Psoas muscle (tissue), 8 donors: ENCODE measurements around the gene RAB11FIP4. TPM values are rescaled to one million over a fixed set of nuclear protein-coding genes. Genes with fewer than 3 reads are reported as not detected.

Source experiments
- ATAC-seq, 4 donors: fragments of 200-7000 bp; cut with Tn5 transposase; one replicate each; pipeline ENCODE4 v1.9.1; 2020; ENCODE audit warnings: moderate library complexity in 3 of 4, mild to moderate bottlenecking in 2 of 4
- DNase-seq, 2 donors: peaks; one replicate each; pipeline ENCODE4 v3.0.0-alpha.2; 2020
- H3K27ac ChIP-seq: fragments of 200-600 bp; one replicate; pipeline ENCODE4 v1.8.0; 2022
- H3K27me3 ChIP-seq, 3 donors: fragments of 200-600 bp in 1 of 3; one replicate each; pipeline versions ENCODE4 v1.6.1 to v1.8.0; 2013 to 2022; ENCODE audit warnings: low read length in 2 of 3, mild to moderate bottlenecking in 2 of 3, moderate library complexity in 1 of 3; ENCODE audit not compliant: insufficient read depth in 3 of 3
- H3K36me3 ChIP-seq, 2 donors: fragments of 200-600 bp in 1 of 2; one replicate each; pipeline versions ENCODE4 v1.6.1 to v1.8.0; 2013 to 2022; ENCODE audit warnings: low read depth in 1 of 2, mild to moderate bottlenecking in 1 of 2, moderate library complexity in 1 of 2; ENCODE audit not compliant: insufficient read depth in 1 of 2
- H3K4me1 ChIP-seq: fragments of 200-600 bp; one replicate; pipeline ENCODE4 v1.8.0; 2022
- H3K4me3 ChIP-seq: fragments of 200-600 bp; one replicate; pipeline ENCODE4 v1.8.0; 2022; ENCODE audit warnings: mild to moderate bottlenecking
- H3K9me3 ChIP-seq: fragments of 200-600 bp; one replicate; pipeline ENCODE4 v1.8.0; 2022
- CTCF ChIP-seq: fragments of 200-600 bp; IDR thresholded peaks from one replicate; pipeline ENCODE4 v1.8.0; 2022; ENCODE audit warnings: antibody characterized with exemption
- WGBS, 3 donors: extraction: QIAGEN DNeasy Blood & Tissue Kit; methylation state at CpG; one replicate each; pipeline versions ENCODE4 v1.1.6 to v1.1.7; 2013; 5-methylcytosine and 5-hydroxymethylcytosine counted together
- intact Hi-C, 2 donors: fragments of 100-400 bp; cut with DNase I; formaldehyde crosslinking; loops; one replicate each; pipeline versions ENCODE4 v1.11.0 to v1.14.2; 2022
- polyA plus RNA-seq, 3 donors: library from polyadenylated mRNA; stranded (reverse); fragments of 200-250 nt; gene quantifications; one replicate each; pipeline ENCODE4 v1.2.3, GENCODE V29; 2013
- total RNA-seq, 4 donors: library from RNA; stranded (reverse); fragmentation: NEBNext Ultra II Directional in 2 of 4; extraction: Animal tissue kit (Norgen Biotek cat#: 25700) in 2 of 4; gene quantifications; one replicate each; pipeline versions ENCODE4 v1.2.1 to v1.2.4, GENCODE V29; 2021 to 2023
- donor health status: healthy with polysubstance abuse.
- donor health status: DM: no; HTN: no; CAD: no; lungs with moderate emphysema.
- donor health status: Bipolar disorder and iron deficiency.
- donor health status: healthy.
- donor health status: DM: yes; HTN: yes; CAD: no.
- donor health status: DM: no; HTN: no; CAD: no.
- donor health status: DM: no; HTN: no; CAD: no.
- donor health status: DM: yes; HTN: yes; CAD: no.

RAB11FIP4 gene
- total and polyA plus RNA-seq, 7 donors = 0.04 to 1.8 (median 0.41) TPM

GRCh38 chr17:31549525-31550388, 158.3 kb downstream of the RAB11FIP4 start:
- Histone ChIP-seq H3K9me3 (no peaks in the 10 kb centered on the region), H3K4me3 (peak overlapping the region; percentile 92), H3K4me1 (no peaks in the 10 kb centered on the region), H3K27me3 (no peaks in the 10 kb centered on the region), H3K27ac (peak overlapping the region; percentile 88), H3K36me3 (no peaks in the 10 kb centered on the region)
- WGBS, 3 donors = 1% methylated on average over 70 to 105 of the region's 105 CpGs
- peak; percentile 90 to 94 for DNase-seq
- peak; percentile 94 to 96 (median 96) for ATAC-seq
- no peak for TF ChIP-seq CTCF
- intact Hi-C loops = no loop called here

GRCh38 chr17:31550389-31551056, 159.0 kb downstream of the RAB11FIP4 start:
- 14 to 18% (median 15%) methylated on average over 17 of the region's 17 CpGs for WGBS, 3 donors
- H3K4me1 ChIP-seq = no peaks in the 10 kb centered on the region
- H3K27ac ChIP-seq = peak overlapping the region; percentile 88
- H3K27me3 ChIP-seq = no peaks in the 10 kb centered on the region
- ATAC-seq (no peak), DNase-seq (no peak)
- intact Hi-C loops = no loop called here
- no peaks in the 10 kb centered on the region for H3K36me3 ChIP-seq
- H3K9me3 ChIP-seq = no peaks in the 10 kb centered on the region
- H3K4me3 ChIP-seq = peak overlapping the region; percentile 92
- no peak for TF ChIP-seq CTCF

- intact Hi-C loops = no loop called here
- Histone ChIP-seq H3K4me1 (no peaks in the 10 kb centered on the region), H3K36me3 (no peaks in the 10 kb centered on the region), H3K27ac (no peak overlapping the region), H3K27me3 (no peaks in the 10 kb centered on the region), H3K9me3 (no peaks in the 10 kb centered on the region), H3K4me3 (no peak overlapping the region)
- DNase-seq (no peak), ATAC-seq (no peak)
- 83 to 96% (median 89%) methylated on average over 3 of the region's 3 CpGs for WGBS, 3 donors
- no peak for TF ChIP-seq CTCF
Observed at GRCh38 chr17:31552568-31552967, 161.1 kb downstream of the RAB11FIP4 start.

GRCh38 chr17:31553506-31553905, 162.0 kb downstream of the RAB11FIP4 start:
- 81 to 86% (median 82%) methylated on average over 5 of the region's 5 CpGs for WGBS, 3 donors
- H3K27ac ChIP-seq = no peak overlapping the region
- no peak for TF ChIP-seq CTCF
- intact Hi-C loops = no loop called here
- no peaks in the 10 kb centered on the region for H3K36me3 ChIP-seq
- ATAC-seq (no peak), DNase-seq (no peak)
- no peak overlapping the region for H3K4me3 ChIP-seq
- no peaks in the 10 kb centered on the region for H3K9me3 ChIP-seq
- no peaks in the 10 kb centered on the region for H3K27me3 ChIP-seq
- H3K4me1 ChIP-seq = peaks cover 4% of the 10 kb centered on the region
